HG03457 (cell line): ENCODE results near the gene GAST.
"Not testable (repeated sequence)": the region's sequence is repeated elsewhere in the genome, so short reads cannot be mapped to it uniquely, and the experiment has no call there.

Source experiments
- ATAC-seq: cut with Tn5 transposase; IDR thresholded peaks from one replicate; pipeline ENCODE4 v1.9.1; 2021; ENCODE audit warnings: moderate number of reproducible peaks; ENCODE audit not compliant: unreplicated experiment

The GAST gene

GRCh38 chr17:41683441-41684007 is 28.6 kb upstream of the GAST start:
- no peak for ATAC-seq

DNA sequence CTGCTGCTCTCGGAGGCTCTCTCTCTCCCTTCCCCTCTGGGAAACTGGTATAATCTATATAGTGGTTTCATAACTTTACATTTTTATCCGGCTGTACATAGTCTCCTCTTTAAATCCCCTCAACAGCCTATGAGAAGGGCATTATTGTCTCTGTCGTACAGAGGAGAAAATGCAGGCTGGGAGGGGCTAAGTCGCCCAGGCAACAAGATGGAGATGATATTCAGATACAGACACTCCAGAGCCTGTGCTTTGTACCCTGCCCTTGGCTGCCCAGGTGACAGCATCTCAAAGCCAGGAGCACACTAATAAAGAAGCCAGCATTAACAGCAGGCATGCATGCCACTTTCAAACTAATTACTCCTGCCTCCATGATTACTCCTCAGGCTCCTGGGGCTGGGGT is 28.1 kb upstream of the GAST start:
- ATAC-seq, result no peak

GRCh38 chr17:41685753-41686152 is 26.4 kb upstream of the GAST start:
- not testable (repeated sequence) for ATAC-seq

DNA sequence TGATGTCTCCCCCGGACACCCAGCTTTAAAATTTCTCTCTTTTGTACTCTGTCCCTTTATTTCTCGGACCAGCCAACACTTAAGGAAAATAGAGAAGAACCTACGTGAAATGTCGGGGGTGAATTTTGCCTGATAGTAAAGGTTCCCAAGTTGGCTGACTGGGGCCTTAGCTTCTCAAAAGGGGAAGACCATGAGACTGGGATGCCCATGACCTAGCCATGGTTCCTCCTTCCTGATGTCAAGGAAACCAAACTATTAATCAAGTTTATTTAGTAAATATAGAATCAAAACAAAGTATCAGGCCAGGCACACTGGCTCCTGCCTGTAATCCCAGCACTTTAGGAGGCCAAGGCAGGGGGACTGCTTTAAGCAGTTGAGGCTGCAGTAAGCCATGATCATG is 25.9 kb upstream of the GAST start:
- ATAC-seq, result no peak

- no peak for ATAC-seq
Measured at GRCh38 chr17:41687828-41688640, 24.1 kb upstream of the GAST start.

GRCh38 chr17:41688641-41689496 is 23.3 kb upstream of the GAST start, which contains the start of gene EIF1:
Gene EIF1 (plus strand): TSS chr17:41688885. CDS start chr17:41689039, 154 bp downstream.
- peak; percentile 60 for ATAC-seq

DNA sequence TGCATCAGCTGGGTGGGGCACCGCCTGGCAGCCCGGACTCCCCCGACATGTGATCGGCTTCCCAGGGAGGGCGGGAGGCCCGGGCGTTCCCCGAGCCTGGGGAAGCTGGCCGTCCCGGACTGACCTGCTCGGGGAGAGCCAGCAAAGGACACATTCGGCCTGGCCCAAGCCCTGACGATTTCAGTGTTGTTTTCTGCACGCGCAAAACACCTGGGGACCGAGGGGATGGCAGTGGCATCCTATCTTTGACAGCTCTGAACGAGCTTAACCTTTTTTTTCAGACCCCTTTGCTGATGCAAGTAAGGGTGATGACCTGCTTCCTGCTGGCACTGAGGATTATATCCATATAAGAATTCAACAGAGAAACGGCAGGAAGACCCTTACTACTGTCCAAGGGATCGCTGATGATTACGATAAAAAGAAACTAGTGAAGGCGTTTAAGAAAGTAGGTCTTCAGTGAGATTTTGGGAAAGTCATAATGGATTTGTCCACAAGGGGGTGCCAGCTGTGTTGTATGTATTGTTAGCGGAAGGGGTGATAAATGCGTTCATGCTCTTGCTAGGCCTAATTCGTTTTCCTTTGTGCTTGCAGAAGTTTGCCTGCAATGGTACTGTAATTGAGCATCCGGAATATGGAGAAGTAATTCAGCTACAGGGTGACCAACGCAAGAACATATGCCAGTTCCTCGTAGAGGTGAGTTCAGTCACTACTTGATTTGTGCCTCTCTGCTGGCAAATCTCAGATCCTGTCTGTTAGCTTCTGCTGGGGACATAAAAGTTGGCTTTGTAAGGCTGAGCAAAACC is 22.4 kb upstream of the GAST start:
- ATAC-seq, result no peak

- no peak for ATAC-seq
Measured at GRCh38 chr17:41690497-41690896, 21.6 kb upstream of the GAST start.

GRCh38 chr17:41691031-41691777 is 20.9 kb upstream of the GAST start:
- no peak for ATAC-seq

DNA sequence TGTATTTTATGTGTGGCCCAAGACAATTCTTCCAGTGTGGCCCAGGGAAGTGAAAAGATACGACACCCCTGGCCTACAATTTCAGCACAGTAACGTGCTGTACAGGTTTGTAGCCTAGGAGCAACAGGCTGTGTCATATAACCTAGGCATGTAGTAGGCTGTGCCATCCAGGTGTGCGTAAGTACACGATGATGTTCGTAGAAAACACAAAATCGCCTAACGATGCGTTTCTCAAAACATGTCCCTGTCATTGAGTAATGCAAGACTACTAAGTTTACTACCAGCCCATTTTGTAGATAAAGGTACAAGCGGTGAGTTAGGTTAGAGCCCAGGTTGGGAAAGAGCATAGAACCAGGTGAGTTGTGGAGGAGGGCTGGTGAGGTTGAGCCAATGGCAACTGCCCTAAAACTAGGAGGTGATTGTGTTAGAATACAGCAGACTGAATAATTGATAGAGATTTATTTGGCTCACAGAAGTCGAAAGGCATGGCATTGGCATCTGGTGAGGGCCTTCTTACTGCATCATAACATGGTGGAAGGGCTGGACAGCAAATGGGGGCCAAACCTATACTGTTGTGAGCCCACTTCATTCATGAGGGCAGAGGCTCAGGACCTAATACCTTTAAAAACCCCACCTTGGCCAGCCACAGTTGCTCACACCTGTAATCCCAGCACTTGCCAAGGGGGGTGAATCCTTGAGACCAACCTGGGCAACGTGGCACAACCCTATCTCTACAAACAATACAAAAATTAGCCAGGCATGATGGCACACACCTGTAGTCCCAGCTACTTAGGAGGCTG is 19.2 kb upstream of the GAST start:
- ATAC-seq, result no peak

GRCh38 chr17:41695134-41695661 is 16.9 kb upstream of the GAST start:
- ATAC-seq, result no peak

- no peak for ATAC-seq
Measured at GRCh38 chr17:41695954-41696757, 16.0 kb upstream of the GAST start.

DNA sequence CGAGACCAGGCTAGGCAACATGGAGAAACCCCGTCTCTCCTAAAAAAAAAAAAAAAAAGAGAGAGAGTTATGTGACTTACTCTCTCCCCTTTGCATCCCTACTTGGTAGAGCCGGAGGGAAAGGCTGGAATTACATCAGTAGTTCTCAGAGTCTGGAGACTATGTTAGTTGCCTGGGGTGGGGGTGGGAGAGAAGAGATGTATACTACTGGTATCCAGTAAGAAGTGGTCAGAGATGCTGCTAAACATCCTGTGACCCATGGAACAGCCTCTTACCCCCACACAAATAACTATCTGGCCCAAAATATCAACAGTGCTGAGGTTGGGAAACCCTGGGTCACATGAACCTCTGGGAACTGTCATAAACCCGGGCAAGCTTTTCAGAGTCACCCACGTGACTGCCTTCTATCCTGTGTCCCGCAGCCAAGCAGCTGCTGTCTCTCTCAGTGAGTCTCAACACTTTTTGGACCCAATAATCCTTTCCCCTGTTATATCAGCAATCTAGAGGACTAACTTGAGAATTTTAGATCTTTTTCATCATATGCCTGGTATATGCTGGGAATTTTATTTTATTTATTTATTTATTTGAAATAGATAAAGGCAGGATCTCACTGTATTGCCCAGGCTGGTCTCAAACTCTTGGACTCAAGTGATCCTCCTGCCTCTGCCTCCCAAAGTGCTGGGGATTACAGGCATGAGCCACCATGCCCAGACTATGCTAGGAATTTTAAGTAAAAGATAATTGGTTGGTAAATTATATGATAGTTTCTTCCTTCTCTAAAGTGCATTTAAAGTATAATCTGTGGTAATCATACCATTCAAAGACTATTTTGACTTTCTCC is 14.8 kb upstream of the GAST start:
- ATAC-seq, result no peak

- ATAC-seq, result not testable (repeated sequence)
Measured at GRCh38 chr17:41700843-41701242, 11.3 kb upstream of the GAST start.

GRCh38 chr17:41702712-41703111 is 9.4 kb upstream of the GAST start:
- no peak for ATAC-seq

DNA sequence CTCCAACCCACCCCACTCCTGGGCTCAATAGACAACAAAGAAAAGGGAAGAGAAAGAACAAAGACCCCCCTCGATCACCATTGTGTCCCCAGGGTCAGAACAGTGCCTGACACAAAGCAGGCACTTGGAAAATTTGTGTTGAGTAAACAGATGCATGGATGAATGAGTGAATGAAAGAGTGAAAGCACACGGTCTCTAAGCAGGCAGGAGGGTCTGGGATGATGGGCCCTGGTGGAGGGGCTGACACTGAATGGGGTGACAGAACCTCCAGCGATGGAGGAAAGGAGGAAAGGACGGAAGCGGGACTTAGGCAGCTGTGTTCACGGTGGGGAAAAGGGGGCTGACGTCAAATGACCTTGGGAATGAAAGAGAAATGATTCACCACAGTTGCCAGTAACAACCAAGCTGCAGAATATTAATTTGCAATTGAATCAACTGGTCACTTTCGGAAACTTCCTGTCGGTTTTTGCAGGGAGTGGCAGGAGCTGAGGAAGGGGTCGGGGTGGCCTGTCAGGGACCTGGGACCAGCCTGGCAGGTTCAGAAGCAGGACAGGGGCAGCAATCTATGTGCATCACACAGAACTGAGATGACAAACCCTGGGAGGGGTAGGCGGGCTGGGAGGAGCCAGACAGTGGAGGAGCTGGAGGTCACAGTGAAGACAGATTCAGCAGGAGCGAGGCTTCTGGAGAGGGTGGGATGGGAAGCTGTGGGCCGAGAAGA is 6.7 kb upstream of the GAST start:
- no peak for ATAC-seq
